HL-60 (cell line): ENCODE data around the gene PCBD2.

Experiments used
- SPI1 ChIP-seq: IDR thresholded peaks from 2 replicates; pipeline ENCODE4 v1.6.1; 2012; ENCODE audit warnings: low read depth, mild to moderate bottlenecking, borderline replicate concordance
- TF ChIP-seq, protein P1 (sequence below): IDR thresholded peaks from 2 replicates; pipeline ENCODE4 v1.6.1; 2012; ENCODE audit warnings: low read depth; ENCODE audit not compliant: insufficient replicate concordance
- TF ChIP-seq, protein P2 (sequence below): IDR thresholded peaks from one replicate; pipeline ENCODE4 v1.5.1; 2011; ENCODE audit warnings: low read length, control low read depth, inconsistent platforms; ENCODE audit not compliant: insufficient read depth

DNA sequence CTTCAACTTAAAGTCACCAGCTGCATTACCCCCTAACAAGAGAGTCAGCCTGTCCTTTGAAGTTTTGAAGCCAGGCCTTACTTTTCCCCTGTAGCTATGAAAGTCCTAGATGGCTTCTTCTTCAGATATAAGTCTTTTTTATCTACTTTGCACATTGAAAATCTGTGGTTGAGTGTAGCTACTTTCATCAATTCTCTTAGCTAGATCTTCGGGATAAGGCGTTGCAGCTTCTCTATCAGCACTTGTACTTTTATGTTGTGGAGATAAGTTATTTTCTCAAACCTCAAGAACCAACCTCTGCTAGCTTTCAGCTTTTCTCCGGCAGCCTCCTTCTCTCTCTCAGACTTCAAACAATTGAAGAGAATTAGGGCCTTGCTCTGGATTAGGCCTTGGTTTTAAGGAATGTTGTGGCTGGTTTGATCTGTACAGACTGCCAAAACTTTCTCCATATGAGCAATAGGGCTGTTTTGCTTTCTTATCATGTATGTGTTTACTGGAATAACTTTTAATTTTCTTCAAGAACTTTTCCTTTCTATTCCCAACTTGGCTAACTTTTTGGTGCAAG lies 84.4 kb downstream of the PCBD2 start:
- TF ChIP-seq, protein P1, sequence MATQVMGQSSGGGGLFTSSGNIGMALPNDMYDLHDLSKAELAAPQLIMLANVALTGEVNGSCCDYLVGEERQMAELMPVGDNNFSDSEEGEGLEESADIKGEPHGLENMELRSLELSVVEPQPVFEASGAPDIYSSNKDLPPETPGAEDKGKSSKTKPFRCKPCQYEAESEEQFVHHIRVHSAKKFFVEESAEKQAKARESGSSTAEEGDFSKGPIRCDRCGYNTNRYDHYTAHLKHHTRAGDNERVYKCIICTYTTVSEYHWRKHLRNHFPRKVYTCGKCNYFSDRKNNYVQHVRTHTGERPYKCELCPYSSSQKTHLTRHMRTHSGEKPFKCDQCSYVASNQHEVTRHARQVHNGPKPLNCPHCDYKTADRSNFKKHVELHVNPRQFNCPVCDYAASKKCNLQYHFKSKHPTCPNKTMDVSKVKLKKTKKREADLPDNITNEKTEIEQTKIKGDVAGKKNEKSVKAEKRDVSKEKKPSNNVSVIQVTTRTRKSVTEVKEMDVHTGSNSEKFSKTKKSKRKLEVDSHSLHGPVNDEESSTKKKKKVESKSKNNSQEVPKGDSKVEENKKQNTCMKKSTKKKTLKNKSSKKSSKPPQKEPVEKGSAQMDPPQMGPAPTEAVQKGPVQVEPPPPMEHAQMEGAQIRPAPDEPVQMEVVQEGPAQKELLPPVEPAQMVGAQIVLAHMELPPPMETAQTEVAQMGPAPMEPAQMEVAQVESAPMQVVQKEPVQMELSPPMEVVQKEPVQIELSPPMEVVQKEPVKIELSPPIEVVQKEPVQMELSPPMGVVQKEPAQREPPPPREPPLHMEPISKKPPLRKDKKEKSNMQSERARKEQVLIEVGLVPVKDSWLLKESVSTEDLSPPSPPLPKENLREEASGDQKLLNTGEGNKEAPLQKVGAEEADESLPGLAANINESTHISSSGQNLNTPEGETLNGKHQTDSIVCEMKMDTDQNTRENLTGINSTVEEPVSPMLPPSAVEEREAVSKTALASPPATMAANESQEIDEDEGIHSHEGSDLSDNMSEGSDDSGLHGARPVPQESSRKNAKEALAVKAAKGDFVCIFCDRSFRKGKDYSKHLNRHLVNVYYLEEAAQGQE, result no peak
- TF ChIP-seq SPI1, result no peak
- TF ChIP-seq, protein P2, sequence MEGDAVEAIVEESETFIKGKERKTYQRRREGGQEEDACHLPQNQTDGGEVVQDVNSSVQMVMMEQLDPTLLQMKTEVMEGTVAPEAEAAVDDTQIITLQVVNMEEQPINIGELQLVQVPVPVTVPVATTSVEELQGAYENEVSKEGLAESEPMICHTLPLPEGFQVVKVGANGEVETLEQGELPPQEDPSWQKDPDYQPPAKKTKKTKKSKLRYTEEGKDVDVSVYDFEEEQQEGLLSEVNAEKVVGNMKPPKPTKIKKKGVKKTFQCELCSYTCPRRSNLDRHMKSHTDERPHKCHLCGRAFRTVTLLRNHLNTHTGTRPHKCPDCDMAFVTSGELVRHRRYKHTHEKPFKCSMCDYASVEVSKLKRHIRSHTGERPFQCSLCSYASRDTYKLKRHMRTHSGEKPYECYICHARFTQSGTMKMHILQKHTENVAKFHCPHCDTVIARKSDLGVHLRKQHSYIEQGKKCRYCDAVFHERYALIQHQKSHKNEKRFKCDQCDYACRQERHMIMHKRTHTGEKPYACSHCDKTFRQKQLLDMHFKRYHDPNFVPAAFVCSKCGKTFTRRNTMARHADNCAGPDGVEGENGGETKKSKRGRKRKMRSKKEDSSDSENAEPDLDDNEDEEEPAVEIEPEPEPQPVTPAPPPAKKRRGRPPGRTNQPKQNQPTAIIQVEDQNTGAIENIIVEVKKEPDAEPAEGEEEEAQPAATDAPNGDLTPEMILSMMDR, result no peak
